Head of caudate nucleus (tissue), 42 donors: Measurements from ENCODE around the gene MED31.
A peak's percentile ranks its signal among the peaks of the same experiment; 100 is the strongest.
"Not testable (repeated sequence)": the region's sequence is repeated elsewhere in the genome, so short reads cannot be mapped to it uniquely, and the experiment has no call there.

Source experiments
- DNase-seq, 42 donors: peaks; one replicate each; pipeline versions ENCODE4 v3.0.0 to v3.0.0-alpha.2; 2020 to 2021; ENCODE audit warnings: mixed read lengths in 7 of 42
- intact Hi-C: fragments of 100-400 bp; cut with DNase I; formaldehyde crosslinking; loops from one replicate; pipeline ENCODE4 v1.15.0; 2022

MED31 gene

DNA sequence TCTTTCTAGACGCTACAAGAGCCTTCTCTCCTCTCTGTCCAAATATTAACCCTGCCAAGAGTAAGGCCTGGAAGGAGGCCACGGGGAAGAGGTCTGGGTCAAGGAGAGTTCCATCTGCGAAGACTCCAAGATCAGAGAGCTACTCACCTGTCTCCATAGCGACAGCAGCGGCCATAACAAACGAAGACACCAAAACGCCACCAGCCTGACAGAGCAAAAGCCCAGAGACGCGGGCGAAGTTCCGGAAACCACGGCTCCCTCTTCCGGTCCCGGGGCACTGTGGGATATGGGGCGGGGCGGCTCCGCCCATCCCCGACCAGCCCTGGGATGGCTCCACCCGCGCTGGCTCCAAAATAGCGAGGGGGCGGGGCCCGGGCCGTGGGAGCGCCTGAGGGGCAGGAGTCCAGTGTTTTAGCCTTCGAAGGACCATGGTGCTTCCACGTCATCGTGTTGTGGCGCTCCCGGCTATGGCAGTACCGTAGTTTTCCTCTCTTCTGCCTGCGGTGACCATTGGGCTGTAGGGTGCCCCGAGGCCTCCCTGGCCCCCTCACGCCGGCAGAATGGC lies at the start of gene MED31, which contains the start of gene C17orf100:
TSS of gene MED31 (minus strand) at position 252 of the 565 bp plus-strand sequence. CDS start at position 175, 77 bp downstream.
TSS of gene C17orf100 (plus strand) at position 409 of the 565 bp plus-strand sequence. CDS start at position 561, 152 bp downstream.
- DNase-seq = peak; percentile 82 to 98 (median 96)
- intact Hi-C loops = loop anchor here (5.0 kb wide), 1 partner anchor 361 kb away; the partner anchor contains the start of gene RNASEK

DNA sequence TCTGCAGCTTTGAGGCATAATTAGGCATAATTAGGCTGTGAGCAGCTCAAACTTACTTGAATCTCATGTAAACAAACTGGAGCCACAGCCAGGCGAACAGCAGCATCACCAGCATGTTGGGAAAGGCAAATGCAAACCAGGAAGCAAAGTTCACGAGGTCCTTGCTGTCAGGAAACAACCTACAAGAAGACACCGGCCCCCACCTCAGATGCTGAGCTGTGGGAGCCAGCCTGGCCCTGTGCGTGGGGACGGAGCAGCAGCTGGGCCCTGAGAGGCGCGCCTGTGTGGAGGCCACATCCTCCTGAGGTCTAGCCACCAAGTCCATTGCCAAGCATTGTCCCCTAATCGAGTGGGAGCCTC lies 49.5 kb upstream of the MED31 start:
- DNase-seq = no peak
- intact Hi-C loops = no loop called here

DNA sequence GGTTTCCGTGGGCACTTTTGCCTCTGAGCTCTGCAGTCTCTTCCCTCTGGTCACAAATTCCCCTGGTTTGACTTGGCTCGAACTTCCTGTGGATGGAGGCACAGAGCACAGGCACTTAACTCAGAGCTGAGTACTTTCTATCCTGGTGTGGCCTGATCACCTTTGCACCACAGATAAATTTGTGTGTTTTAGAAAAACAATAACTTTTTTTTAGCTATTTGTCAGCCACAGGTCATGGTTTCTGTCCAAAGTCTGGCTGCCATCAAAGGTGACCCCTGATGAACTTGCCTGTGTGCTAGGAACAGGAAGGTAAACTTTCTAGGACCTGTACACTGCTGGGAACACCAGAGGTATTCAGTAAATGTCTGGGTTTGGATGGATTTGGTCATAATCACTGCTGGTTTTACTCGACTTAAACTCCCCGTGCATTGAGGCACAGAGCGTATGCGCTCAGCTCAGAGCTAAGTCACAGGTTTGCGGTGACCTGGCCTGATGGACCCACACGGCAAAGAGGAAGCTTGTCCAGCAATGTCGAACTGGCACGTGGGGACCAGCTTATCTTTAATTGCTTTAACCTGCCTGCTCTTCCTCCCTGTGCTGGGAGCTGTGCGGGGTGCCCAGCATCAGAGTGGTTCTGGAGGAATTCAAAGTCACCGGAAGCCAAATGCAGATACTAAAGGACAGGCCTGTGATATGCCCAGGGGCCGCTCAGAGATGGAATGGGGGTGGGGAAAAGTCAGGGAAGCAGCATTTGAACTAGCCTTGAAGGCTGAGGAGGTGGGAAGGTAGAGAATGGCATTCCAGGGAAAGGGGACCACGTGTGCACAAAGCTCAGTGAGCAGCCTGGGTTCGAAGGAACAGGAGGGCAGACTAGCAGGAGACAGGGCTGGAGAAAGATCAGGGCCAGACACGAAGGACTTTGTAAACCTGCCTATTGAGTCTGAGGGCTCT lies 48.9 kb upstream of the MED31 start:
- intact Hi-C loops = no loop called here
- DNase-seq = no peak

DNA sequence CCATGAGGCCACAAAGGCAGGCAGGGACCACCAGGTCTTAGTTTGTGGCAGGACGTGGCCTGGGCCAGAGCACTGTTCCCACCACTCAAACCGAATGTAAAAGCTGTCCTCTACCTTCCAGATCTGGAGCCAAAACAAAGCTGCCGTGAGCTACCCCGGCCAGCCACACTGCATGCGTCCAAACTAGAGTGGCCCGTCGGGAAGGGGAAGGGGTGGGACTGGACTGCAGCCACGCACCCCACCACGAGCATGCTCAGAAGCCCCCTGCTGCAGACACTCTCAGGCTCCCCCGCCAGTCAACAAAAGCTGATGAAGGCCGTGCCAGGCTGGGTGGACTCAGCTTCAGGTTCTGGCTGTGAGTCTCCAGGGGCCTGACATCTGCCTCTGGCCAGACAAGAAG lies 46.6 kb upstream of the MED31 start:
- intact Hi-C loops = no loop called here
- DNase-seq = no peak

DNA sequence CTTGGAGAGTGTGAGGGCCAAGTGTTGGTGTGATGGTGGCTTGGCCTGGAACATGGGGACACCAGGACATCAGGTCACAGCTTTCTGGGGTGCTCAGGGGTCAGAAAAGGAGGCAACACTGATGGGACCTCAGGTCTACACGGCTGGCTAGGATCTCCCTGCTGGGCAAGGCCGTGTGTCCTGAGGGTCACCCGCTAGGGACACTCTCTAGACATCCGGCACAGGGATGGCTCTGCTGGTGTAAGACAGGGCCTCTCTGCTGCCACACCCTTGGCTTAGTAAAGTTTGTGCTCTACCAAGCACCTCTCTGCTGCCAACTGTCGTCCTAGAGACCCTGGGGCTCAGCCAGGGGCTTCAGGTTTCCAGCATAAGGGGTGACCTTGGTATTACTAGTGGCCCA lies 45.5 kb upstream of the MED31 start:
- intact Hi-C loops = no loop called here

DNA sequence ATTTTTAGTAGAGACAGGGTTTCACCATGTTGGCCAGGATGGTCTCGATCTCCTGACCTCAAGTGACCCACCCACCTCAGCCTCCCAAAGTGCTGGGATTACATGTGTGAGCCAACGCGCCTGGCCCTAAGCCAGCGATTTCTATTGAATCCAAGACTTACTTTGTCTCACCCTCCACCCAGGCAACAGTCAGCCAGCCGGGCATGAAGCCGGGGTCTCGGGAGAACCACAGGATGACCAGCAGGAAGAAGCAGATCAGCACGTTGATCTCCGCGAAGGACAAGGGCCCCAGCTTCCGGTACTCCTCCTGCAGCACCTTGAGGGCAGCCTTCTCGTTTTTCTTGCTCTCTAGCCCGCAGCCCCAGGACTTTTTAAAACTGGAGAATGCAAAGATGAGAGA lies 44.2 kb upstream of the MED31 start:
- no peak for DNase-seq
- intact Hi-C loops = no loop called here

More for the DNA sequence above, 45.5 kb upstream of the MED31 start:
- no peak for DNase-seq

DNA sequence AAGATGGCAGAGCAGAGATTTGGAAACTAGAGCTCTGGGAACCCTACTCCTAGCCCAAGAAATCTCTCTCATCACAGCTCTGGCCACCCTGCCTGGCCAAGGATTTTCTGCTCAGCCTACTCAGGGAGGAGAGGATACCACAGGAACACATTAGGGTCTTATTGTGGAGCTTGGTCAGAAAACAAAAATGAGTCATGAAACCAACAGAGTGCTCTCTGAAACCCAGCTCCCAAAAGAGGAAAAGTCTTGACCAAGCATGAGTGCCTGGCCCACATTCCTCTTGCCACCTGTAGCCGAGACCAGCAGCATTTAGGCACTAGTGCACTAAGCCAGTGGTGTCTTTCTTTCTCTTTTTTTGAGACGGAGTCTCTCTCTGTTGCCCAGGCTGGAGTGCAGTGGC lies 43.6 kb upstream of the MED31 start:
- no peak for DNase-seq
- intact Hi-C loops = no loop called here

DNA sequence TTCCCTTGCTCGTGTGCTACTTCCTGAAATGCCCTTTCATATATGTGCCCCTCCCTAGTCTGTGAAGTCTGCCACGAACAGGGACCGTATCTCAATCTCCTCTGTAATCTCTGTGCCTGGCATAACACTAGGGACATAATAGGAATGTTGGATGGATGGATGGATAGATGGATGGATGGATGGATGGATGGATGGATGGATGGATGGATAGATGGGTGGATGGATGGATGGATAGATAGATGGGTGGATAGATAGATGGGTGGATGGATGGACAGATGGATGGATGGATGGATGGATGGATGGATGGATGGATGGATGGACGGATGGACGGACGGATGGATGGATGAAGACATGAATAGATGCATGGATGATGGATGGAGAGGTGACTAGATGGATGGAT lies 40.6 kb upstream of the MED31 start:
- intact Hi-C loops, DNase-seq: not testable (repeated sequence)

DNA sequence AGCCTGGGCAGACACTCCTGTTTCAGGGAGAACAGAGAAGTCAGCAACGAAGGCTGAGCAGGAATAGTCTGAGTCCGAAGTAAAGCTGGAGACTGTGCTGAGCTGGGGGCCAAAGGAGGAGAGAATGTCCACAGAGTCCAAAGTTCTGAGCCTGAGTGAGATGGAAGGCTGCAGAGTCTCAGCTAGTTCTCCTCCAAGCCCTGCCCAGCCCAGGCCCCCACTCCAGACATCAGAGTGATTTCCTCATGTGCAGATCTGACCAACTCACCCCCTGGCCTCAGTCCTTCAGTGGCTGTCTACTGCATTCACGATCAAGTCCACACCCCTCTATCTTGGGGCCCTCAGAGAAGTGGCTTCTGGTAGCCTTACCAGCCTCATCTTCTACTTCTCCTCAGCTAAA lies 40.1 kb upstream of the MED31 start:
- no peak for DNase-seq
- intact Hi-C loops = no loop called here

DNA sequence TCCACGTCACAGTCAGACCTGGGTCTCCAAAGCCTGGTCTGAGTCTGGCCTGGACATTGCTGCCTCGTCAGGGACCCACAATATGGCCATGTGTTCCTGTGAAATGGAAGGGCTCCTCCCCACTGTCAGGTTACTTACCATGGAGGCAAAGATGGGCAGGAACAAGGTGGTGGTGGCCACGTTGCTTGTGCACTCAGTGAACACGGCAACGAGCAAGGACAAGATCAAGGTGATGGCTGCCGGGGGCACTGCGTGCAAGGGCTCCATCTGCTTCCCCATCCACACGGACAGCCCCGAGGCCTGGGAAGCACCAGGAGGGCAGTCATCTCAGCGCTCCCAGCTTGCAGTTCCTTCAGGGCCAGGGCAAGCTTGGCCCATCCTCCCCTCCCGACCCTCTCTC lies 39.2 kb upstream of the MED31 start:
- no peak for DNase-seq
- intact Hi-C loops = no loop called here

DNA sequence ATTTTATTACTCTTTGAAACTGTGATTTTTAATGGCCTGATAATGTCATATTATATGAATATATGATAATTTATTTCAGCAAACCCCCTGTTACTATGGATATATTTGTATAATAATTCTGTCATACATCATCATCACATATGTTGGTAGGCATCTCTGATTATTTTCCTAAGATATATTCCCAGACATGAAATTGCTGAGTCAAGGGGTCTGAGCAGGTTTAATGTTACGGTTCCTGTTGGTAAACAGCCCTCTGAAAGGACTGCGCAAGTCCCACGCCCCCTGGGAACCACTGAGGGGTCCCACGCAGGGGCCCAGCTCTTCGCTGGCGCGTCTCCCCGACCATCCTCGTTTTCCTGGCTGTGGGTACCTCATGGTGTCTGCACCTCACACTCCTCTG lies 37.5 kb upstream of the MED31 start:
- no peak for DNase-seq

DNA sequence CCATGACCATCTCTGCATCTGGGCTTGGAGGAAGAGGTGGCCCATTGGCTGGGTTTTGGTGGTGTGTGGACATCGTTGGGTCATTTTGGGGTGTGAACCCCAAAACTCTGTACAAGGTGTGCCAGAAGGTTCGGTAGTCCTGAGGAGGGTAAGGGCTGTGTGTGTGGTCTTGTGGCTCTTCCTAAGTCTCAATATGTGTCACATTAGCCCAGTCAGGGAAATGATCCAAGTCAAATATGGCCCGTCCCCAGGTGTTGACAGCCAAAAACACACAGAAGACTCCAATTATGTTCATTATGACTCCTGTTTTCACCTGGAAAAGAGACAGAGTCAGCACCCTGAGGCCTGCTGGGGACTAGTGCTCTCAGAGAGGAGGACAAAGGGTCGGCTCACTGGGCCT lies 34.6 kb upstream of the MED31 start:
- no peak for DNase-seq
- intact Hi-C loops = no loop called here

More for the DNA sequence above, 37.5 kb upstream of the MED31 start:
- intact Hi-C loops = no loop called here

DNA sequence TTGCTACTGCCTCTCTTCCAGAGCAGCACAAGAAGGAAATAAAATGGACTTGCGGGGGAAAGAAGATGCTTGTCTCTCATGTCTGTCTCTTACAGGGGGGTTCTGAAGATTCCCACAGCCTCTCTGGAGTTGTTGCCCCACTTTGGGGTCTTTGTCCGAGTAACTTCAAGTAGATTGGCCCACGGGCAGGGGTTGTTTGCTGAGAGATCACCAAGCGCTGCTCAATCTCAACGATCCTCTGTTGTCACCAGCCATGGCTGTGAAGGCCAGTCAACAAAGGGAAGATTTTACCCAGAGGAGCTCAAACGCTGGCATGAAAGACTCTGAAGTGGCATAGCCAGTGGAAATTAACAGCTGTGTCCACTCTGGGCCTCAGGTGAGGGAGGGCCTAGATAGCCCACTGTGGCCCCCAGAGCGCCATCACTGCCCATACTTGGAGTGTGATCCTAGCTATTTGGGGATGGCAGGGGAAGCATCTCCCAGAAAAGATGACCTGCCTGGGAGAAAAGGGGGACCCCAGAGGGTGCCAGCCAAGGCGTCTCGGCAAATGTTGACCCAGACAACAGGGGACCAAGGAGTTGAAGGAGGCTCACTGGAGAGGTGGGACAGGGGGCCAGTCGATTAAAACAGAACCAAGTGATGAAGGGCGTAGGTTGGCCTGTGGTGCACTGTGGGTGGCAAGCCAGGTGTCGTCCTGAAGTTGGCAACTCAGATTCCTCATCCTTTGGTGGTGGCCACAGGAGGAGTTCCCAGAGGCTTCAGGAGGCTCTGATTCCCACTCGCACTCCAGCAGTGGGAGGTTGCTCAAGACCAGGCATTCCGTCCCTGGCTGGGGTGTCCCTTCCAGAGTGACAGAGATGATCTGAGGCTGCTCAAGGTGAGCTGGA lies 33.7 kb upstream of the MED31 start:
- DNase-seq = no peak
- intact Hi-C loops = no loop called here

DNA sequence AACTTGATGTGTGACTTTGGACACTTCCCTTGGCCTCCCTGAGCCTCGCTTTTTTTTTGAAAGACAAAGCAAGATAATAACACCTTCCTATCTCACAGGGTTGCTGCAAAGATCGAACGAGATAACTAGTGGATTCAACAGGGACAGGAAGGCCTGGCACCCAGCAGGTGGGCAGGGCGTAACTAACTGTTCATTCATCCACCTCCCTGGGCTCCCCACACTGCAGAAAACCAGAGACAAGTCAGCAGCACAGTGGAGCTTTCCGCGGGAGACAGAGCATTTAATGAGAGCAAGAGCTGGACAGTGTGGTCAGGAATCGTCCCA lies 33.0 kb upstream of the MED31 start:
- intact Hi-C loops = no loop called here
- no peak for DNase-seq

DNA sequence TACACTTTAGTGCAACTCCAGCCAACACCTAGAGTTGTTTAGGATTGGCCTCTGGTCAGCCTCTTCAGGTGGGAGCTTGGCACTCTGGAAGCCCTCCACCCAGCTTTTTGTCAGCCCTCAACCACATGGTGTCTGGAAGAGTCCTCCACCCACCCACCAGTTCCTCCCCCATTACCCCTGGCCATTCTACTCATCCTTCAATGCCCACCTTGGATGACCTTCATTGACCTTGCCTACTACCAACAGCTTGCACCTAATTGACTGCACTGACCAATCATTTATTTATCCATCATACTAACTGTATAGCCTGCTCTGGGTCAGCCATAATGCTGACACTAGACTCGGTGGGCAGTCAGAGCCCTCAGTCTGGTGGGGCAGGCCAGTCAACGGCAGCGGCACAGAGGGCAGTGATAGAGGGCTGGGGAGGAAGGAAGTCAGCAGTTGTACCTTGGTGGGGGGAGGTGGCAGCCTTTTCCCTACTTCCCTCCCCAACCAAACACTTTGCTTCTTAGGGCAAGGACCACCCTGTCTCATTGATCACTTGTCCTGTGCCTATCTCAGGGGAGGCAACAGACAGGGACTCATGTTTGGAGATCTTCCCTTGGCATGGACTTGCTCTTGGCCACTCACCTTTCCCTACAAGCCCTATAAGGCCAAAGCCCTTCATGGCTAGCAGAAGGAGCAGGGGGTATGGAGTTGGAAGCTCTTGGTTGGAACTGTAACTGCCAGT lies 32.5 kb upstream of the MED31 start:
- no peak for DNase-seq

DNA sequence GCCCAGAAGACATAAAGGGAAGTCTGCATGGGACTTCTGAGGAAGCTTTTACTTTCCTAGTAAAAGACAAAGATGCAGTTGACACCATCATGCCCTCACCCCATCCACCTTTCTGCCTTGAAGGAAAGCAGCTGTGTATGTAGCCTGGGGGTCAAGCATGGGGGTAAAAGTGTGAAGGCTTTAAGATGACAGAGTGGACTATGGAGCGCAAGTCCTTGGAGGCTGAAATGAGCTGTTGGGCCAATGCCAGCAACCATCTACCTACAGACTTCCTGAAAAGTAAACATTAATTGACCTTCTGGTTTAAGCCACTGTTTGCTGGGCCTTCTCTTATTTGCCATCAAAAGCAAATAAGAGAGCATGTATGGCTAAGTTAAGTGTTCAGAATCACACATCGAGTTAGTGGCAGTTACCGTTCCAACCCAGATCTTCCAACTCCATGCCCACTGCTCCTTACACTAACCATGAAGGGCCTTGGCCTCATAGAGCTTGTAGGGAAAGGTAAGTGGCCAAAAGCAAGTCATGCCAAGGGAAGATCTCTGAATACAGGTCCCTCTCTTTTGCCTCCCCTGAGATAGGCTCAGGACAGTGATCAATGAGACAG lies 31.8 kb upstream of the MED31 start:
- no peak for DNase-seq
- intact Hi-C loops = no loop called here

More for the DNA sequence above, 32.5 kb upstream of the MED31 start:
- intact Hi-C loops = no loop called here

DNA sequence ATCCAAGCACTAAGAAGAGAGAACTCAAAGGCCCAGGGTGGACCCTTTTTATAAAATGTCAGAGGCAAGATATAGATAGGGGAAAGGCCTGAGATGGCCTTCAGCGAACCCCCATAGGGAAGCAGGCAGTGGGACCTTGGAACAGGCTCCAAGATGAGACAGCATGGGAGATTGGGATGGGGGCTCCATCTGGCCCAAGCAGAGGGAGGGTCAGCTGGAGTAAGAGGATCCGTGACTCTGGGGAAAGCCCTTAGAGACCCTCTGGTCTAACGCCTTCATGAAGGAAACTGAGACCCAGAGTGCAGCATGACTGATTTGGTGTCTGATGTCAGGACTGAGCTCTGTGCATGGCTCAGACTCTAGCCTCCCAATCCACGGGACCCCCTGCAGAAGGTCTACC lies 30.9 kb upstream of the MED31 start:
- intact Hi-C loops = no loop called here
- no peak for DNase-seq

DNA sequence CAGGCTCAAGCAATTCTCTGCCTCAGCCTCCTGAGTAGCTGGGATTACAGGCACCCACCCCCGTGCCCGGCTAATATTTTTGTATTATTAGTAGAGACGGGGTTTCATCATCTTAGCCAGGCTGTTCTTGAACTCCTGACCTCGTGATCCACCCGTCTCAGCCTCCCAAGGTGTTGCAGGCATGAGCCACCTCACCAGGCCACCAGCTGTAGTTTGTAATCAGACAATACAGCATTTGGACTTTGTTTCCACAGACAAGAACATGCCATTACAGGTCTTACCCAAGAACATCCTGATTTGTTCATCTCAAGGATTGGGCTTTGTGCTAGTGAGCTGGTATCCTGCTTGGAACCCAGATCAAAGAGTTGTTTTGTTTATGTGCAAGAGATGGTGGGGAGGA lies 30.3 kb upstream of the MED31 start:
- intact Hi-C loops = no loop called here
- no peak for DNase-seq

DNA sequence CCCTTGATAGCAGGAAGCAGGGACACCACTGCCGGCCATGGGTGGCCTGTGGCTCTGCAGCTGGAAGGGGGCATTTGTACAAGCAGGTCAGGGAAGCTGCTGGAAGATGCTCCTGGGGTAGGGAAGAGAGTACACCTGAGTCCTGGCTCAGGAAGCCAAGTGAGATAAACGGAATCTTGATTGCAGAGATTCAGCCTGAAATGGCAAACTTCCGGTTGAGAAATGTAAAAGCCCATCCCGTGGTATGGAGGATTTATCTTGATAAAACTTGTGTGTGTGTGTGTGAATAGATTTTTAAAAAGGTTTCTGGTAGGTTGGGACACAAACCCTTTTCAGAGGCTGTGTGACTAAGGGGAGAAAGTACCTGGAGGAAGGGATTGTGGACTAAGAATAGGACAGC lies 29.8 kb upstream of the MED31 start:
- intact Hi-C loops = no loop called here
- DNase-seq = no peak
